GM15510 (cell line): ENCODE results near the gene PLIN3.

Source experiments
- POLR2A ChIP-seq: IDR thresholded peaks from 3 replicates; pipeline ENCODE4 v1.6.1; 2011; ENCODE audit warnings: borderline replicate concordance; ENCODE audit not compliant: insufficient read length; ENCODE audit errors: extremely low read depth

Gene PLIN3

GRCh38 chr19:4795400-4795799 is 72.1 kb downstream of the PLIN3 start:
- no peak for TF ChIP-seq POLR2A

- no peak for TF ChIP-seq POLR2A
Observed at GRCh38 chr19:4794971-4795370, 72.5 kb downstream of the PLIN3 start.

GRCh38 chr19:4791183-4792018 is 76.1 kb downstream of the PLIN3 start, which contains the start of gene FEM1A:
FEM1A (plus strand) TSS chr19:4791734; CDS start chr19:4791855, 121 bp downstream.
- peak; percentile 74 for TF ChIP-seq POLR2A
